Colonic mucosa (tissue), 4 donors: ENCODE measurements around the gene CCSER1. TPM values are rescaled to one million over a fixed set of nuclear protein-coding genes. Genes with fewer than 3 reads are reported as not detected.

Source experiments
- DNase-seq: peaks from one replicate; pipeline ENCODE4 v3.0.0-alpha.2; 2020
- H3K27ac ChIP-seq: fragments of 200-600 bp; one replicate; pipeline ENCODE4 v1.8.0; 2021
- H3K27me3 ChIP-seq: fragments of 200-600 bp; one replicate; pipeline ENCODE4 v1.8.0; 2021
- H3K36me3 ChIP-seq: fragments of 200-600 bp; one replicate; pipeline ENCODE4 v1.8.0; 2021
- H3K4me1 ChIP-seq: fragments of 200-600 bp; one replicate; pipeline ENCODE4 v1.8.0; 2021; ENCODE audit warnings: mild to moderate bottlenecking
- H3K4me3 ChIP-seq: fragments of 200-600 bp; one replicate; pipeline ENCODE4 v1.8.0; 2021
- H3K9ac ChIP-seq, 2 donors: one replicate each; pipeline ENCODE4 v1.7.0; 2013; ENCODE audit warnings: control low read depth in 2 of 2, low read depth in 2 of 2, low read length in 2 of 2
- H3K9me3 ChIP-seq: fragments of 200-600 bp; one replicate; pipeline ENCODE4 v1.8.0; 2021
- intact Hi-C: fragments of 100-400 bp; cut with DNase I; formaldehyde crosslinking; loops from one replicate; pipeline ENCODE4 v1.14.1; 2022
- total RNA-seq, 2 donors: library from RNA; stranded (reverse); fragmentation: NEBNext Ultra II Directional in 1 of 2; extraction: Animal tissue kit (Norgen Biotek cat#: 25700) in 1 of 2; gene quantifications; one replicate each; pipeline ENCODE4 v1.2.1, GENCODE V29; 2021
- TF ChIP-seq, protein P1 (sequence below): fragments of 200-600 bp; IDR thresholded peaks from one replicate; pipeline ENCODE4 v1.8.0; 2022; ENCODE audit warnings: antibody characterized with exemption, mild to moderate bottlenecking
- donor health status: healthy.
- donor health status: DM: no; HTN: no; CAD: no.
- donor health status: DM: no; HTN: no; CAD: no.

The CCSER1 gene
- total RNA-seq, 2 donors from 2014 or later: 11.2 to 13.4 TPM

DNA sequence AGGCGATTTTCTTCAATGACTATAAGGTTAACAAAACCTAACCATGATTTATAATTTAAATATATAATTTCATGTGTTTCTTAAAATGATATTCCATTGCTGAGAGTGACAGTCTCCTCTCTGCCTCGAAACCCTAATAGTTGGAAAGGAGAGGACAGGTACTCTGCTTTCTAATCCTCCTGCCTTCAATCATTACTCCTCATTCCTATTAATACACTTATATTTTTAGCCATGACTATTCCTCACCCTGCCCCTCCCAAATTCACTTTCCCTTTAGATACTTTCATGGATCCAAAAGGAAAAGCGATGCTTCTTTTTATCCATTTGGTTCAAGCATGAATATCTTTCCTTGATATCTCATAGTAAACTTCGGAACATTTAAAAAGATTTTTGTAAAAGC, 418.2 kb downstream of the CCSER1 start:
- intact Hi-C loops: no loop called here
- no peak for DNase-seq
- H3K4me3 ChIP-seq: no peak overlapping the region
- H3K36me3 ChIP-seq: no peaks in the 10 kb centered on the region
- H3K27ac ChIP-seq: no peak overlapping the region
- TF ChIP-seq, protein P1, sequence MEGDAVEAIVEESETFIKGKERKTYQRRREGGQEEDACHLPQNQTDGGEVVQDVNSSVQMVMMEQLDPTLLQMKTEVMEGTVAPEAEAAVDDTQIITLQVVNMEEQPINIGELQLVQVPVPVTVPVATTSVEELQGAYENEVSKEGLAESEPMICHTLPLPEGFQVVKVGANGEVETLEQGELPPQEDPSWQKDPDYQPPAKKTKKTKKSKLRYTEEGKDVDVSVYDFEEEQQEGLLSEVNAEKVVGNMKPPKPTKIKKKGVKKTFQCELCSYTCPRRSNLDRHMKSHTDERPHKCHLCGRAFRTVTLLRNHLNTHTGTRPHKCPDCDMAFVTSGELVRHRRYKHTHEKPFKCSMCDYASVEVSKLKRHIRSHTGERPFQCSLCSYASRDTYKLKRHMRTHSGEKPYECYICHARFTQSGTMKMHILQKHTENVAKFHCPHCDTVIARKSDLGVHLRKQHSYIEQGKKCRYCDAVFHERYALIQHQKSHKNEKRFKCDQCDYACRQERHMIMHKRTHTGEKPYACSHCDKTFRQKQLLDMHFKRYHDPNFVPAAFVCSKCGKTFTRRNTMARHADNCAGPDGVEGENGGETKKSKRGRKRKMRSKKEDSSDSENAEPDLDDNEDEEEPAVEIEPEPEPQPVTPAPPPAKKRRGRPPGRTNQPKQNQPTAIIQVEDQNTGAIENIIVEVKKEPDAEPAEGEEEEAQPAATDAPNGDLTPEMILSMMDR: no peak
- H3K9me3 ChIP-seq: no peaks in the 10 kb centered on the region
- no peak overlapping the region for H3K9ac ChIP-seq
- no peaks in the 10 kb centered on the region for H3K4me1 ChIP-seq
- no peaks in the 10 kb centered on the region for H3K27me3 ChIP-seq

DNA sequence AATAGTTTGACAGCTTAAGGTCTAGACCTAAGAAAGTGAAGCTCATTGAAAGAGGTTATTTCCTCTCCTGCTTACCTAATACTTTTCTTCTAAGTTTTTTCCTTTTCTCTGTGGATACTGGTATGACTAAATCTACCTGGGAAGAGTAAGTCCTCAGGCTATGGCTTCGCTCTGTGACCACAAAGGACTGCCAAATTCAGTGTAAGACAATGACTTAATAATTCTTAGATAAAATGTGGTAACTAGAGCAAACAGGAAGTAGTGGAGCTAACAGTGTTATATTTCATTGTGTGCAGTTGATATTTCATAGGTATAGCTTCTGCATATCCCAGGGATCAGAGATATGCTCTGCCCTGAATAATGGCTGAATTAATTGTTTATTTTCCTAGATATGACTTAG, 418.9 kb downstream of the CCSER1 start:
- no peaks in the 10 kb centered on the region for H3K27me3 ChIP-seq
- H3K9me3 ChIP-seq: no peaks in the 10 kb centered on the region
- H3K4me3 ChIP-seq: no peak overlapping the region
- no peak overlapping the region for H3K27ac ChIP-seq
- TF ChIP-seq, protein P1: no peak
- no peaks in the 10 kb centered on the region for H3K36me3 ChIP-seq
- no peak overlapping the region for H3K9ac ChIP-seq
- DNase-seq: no peak
- intact Hi-C loops: no loop called here
- no peaks in the 10 kb centered on the region for H3K4me1 ChIP-seq

DNA sequence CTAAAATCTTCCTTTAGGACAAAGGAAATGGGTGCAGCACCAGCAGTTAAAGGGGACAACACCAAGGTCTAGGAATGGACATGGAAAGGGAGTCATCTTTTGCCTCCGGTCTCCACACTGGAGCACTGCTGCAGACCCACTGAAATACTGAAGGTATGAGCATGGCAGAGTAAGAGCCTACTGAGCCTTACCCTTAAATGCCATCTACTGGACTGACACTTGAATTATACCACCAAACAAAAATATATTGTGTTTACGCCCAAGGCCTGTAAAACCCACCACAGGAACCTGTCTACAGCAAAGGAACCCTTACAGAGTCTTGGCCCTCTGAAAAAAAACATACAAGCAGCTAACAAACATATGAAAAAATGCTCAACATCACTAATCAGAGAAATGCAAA, 443.4 kb downstream of the CCSER1 start:
- no peak for DNase-seq
- H3K4me3 ChIP-seq: no peak overlapping the region
- TF ChIP-seq, protein P1: no peak
- H3K27me3 ChIP-seq: no peaks in the 10 kb centered on the region
- no peaks in the 10 kb centered on the region for H3K36me3 ChIP-seq
- no peak overlapping the region for H3K27ac ChIP-seq
- H3K4me1 ChIP-seq: no peaks in the 10 kb centered on the region
- H3K9me3 ChIP-seq: no peaks in the 10 kb centered on the region
- intact Hi-C loops: no loop called here
- no peak overlapping the region for H3K9ac ChIP-seq

DNA sequence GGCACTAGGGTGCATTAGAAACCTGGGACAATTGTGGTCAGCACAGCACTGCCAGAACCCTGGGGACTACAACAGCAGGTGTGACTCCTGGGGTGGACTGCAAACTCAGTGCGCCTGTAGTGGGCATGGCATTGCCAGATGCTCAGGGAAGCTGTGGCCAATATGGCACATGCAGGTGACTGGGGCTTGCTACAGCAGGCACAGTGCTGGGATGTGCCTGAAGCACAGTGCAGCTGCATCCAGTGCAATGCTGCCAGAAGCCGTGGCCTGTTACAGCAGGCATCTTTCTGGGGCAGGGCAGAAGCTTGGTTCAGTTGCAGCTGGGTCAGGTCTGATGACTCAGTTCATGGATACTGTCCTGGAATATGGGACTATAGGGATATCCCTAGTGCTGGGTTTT, 445.8 kb downstream of the CCSER1 start:
- TF ChIP-seq, protein P1: no peak
- intact Hi-C loops: no loop called here
- no peak for DNase-seq
- Histone ChIP-seq H3K27me3 (no peaks in the 10 kb centered on the region), H3K4me3 (no peak overlapping the region), H3K9ac (no peak overlapping the region), H3K27ac (no peak overlapping the region), H3K9me3 (no peaks in the 10 kb centered on the region), H3K4me1 (no peaks in the 10 kb centered on the region), H3K36me3 (no peaks in the 10 kb centered on the region)

DNA sequence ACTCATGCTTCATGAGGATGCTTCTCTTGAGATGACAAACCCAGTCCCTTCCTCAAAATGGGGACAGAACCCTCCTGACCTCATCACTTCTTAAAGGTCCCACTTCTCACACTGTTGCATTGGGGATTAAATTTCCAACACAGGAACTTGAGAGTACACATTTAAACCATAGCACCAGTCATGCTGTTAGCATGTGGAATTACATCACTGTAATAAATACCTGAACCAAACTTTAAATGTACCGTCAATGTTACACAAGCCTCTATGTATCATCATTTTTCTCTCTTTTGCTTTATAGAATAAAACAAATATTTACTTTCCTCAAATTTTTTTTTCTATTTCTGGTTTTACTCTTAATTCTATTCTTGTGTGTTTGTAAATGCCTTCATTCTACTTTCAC, 448.2 kb downstream of the CCSER1 start:
- no peak for DNase-seq
- intact Hi-C loops: no loop called here

More for the DNA sequence above, 448.2 kb downstream of the CCSER1 start:
- Histone ChIP-seq H3K36me3 (no peaks in the 10 kb centered on the region), H3K4me3 (no peak overlapping the region), H3K27me3 (no peaks in the 10 kb centered on the region), H3K9me3 (no peaks in the 10 kb centered on the region), H3K27ac (no peak overlapping the region), H3K9ac (no peak overlapping the region), H3K4me1 (no peaks in the 10 kb centered on the region)
- TF ChIP-seq, protein P1: no peak
